Measurements from ENCODE around the gene OLFM3. TPM values are rescaled to one million over a fixed set of nuclear protein-coding genes. Genes with fewer than 3 reads are reported as not detected.

Gene OLFM3
- total RNA-seq, 1 experiment from 2014 or later: not detected

DNA sequence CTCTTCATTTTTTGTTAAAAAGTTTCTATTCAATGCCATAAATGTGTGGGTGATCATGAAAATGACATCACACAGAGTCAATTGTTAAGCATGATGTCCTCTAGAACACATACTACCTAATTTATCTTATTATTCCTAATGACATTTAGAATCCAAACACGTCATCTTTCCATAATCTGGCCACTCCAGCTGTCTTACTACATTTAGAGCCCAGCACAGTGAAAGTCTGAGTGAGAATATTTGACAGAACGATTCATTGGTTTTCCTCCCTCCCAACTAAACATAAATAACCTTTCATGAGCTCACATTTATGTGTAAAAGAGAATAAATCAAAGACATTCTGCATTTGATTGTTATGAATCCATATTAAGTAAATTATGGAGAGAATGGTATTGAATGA, 160.7 kb downstream of the OLFM3 start:
- Mint-ChIP-seq H3K27ac (ENCODE audit: unreplicated experiment) (no peak overlapping the region), H3K4me1 (ENCODE audit: low read depth, unreplicated experiment) (no peaks in the 10 kb centered on the region), H3K9me3 (ENCODE audit: low read depth, unreplicated experiment) (no peaks in the 10 kb centered on the region), H3K4me3 (ENCODE audit: low read depth, unreplicated experiment) (no peak overlapping the region), H3K36me3 (ENCODE audit: insufficient read depth, unreplicated experiment) (no peaks in the 10 kb centered on the region), H3K27me3 (ENCODE audit: unreplicated experiment) (no peaks in the 10 kb centered on the region)
- CTCF ChIA-PET: no interaction called here
- intact Hi-C loops (cut with micrococcal nuclease; ENCODE audit: unreplicated experiment): no loop called here
- TF ChIP-seq, protein P1, sequence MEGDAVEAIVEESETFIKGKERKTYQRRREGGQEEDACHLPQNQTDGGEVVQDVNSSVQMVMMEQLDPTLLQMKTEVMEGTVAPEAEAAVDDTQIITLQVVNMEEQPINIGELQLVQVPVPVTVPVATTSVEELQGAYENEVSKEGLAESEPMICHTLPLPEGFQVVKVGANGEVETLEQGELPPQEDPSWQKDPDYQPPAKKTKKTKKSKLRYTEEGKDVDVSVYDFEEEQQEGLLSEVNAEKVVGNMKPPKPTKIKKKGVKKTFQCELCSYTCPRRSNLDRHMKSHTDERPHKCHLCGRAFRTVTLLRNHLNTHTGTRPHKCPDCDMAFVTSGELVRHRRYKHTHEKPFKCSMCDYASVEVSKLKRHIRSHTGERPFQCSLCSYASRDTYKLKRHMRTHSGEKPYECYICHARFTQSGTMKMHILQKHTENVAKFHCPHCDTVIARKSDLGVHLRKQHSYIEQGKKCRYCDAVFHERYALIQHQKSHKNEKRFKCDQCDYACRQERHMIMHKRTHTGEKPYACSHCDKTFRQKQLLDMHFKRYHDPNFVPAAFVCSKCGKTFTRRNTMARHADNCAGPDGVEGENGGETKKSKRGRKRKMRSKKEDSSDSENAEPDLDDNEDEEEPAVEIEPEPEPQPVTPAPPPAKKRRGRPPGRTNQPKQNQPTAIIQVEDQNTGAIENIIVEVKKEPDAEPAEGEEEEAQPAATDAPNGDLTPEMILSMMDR (IDR thresholded peaks at IDR 0.05; ENCODE audit: unreplicated experiment): no peak
- no peak for DNase-seq
- no TSS peak for BruUV-seq (replicated peaks)

DNA sequence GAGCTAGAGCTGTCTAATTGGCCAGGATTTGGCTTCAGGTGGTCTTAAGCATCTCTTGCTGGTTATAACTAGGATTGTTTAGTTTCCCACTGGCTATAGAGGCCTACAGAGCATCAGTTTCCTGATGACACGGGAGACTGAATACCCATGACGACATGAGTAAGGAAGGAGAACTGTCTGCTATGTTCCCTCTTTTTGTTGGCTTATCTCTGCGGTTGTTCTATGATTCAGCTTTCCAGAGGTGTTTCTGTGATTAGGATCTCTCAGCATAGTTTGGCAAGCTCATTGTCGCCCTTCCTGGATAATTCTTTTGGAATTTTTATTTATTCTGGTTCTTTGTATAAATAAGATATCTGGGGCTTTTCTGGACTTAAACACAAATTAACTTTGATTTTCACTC, 163.4 kb downstream of the OLFM3 start:
- intact Hi-C loops (cut with micrococcal nuclease; ENCODE audit: unreplicated experiment): no loop called here
- CTCF ChIA-PET: no interaction called here
- BruUV-seq (replicated peaks): no TSS peak
- no peak overlapping the region for H3K27ac Mint-ChIP-seq (ENCODE audit: unreplicated experiment)
- H3K4me1 Mint-ChIP-seq (ENCODE audit: low read depth, unreplicated experiment): no peaks in the 10 kb centered on the region
- TF ChIP-seq, protein P1 (IDR thresholded peaks at IDR 0.05; ENCODE audit: unreplicated experiment): no peak
- no peak overlapping the region for H3K4me3 Mint-ChIP-seq (ENCODE audit: low read depth, unreplicated experiment)
- H3K9me3 Mint-ChIP-seq (ENCODE audit: low read depth, unreplicated experiment): peaks cover 3% of the 10 kb centered on the region
- DNase-seq: no peak
- no peaks in the 10 kb centered on the region for H3K36me3 Mint-ChIP-seq (ENCODE audit: insufficient read depth, unreplicated experiment)
- H3K27me3 Mint-ChIP-seq (ENCODE audit: unreplicated experiment): no peaks in the 10 kb centered on the region

DNA sequence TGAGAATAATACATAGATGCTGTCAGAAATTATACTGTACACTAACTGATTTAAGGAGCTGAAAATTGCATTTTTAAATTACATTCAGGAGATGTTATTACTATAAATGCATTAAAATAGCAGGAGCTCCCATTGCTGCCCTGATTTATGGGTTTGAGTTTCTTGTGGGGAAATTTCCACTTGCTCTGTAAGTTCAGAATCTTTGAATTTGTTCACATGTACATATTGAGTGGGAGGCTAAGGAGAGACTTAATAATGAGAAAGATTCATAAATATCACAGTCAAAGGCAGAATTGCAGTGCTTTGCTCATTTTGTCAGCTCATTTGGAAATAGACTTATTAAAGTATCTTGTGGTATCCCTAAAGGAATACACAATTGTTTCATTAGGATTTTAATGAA, 170.3 kb downstream of the OLFM3 start:
- no peak overlapping the region for H3K27ac Mint-ChIP-seq (ENCODE audit: unreplicated experiment)
- no peaks in the 10 kb centered on the region for H3K27me3 Mint-ChIP-seq (ENCODE audit: unreplicated experiment)
- H3K36me3 Mint-ChIP-seq (ENCODE audit: insufficient read depth, unreplicated experiment): no peaks in the 10 kb centered on the region
- CTCF ChIA-PET: no interaction called here
- intact Hi-C loops (cut with micrococcal nuclease; ENCODE audit: unreplicated experiment): loop anchor here (10.0 kb wide), 1 partner anchor 168 kb away; the partner anchor contains the start of gene OLFM3
- no peak overlapping the region for H3K4me3 Mint-ChIP-seq (ENCODE audit: low read depth, unreplicated experiment)
- DNase-seq: no peak
- no TSS peak for BruUV-seq (replicated peaks)
- TF ChIP-seq, protein P1 (IDR thresholded peaks at IDR 0.05; ENCODE audit: unreplicated experiment): no peak
- no peaks in the 10 kb centered on the region for H3K4me1 Mint-ChIP-seq (ENCODE audit: low read depth, unreplicated experiment)
- peaks cover 5% of the 10 kb centered on the region for H3K9me3 Mint-ChIP-seq (ENCODE audit: low read depth, unreplicated experiment)

DNA sequence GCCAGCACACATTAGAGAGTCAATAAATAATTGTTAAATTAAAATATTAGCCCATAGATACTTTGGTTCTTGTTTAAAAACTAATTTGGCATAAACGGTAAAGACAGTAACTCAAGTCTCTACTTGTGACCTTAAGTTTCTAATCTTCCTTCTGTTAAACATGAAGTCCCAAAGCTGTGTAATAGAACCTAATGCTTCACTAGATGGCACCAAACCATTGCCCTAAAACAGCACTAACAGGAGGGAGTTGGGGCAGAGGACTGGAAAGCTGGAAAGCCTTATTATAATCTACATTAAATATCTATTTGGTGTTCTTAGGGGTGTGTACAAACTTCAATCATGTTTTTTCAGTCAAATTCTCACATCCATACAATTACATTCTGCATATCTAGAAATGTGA, 176.7 kb downstream of the OLFM3 start:
- H3K4me3 Mint-ChIP-seq (ENCODE audit: low read depth, unreplicated experiment): no peak overlapping the region
- H3K27me3 Mint-ChIP-seq (ENCODE audit: unreplicated experiment): no peaks in the 10 kb centered on the region
- H3K36me3 Mint-ChIP-seq (ENCODE audit: insufficient read depth, unreplicated experiment): no peaks in the 10 kb centered on the region
- TF ChIP-seq, protein P1 (IDR thresholded peaks at IDR 0.05; ENCODE audit: unreplicated experiment): no peak
- no peaks in the 10 kb centered on the region for H3K4me1 Mint-ChIP-seq (ENCODE audit: low read depth, unreplicated experiment)
- no TSS peak for BruUV-seq (replicated peaks)
- DNase-seq: no peak
- no peaks in the 10 kb centered on the region for H3K9me3 Mint-ChIP-seq (ENCODE audit: low read depth, unreplicated experiment)
- intact Hi-C loops (cut with micrococcal nuclease; ENCODE audit: unreplicated experiment): loop anchor here (1.0 to 10.0 kb wide), 2 partner anchors 175 to 371 kb away; partner anchors contain the start of gene OLFM3
- no peak overlapping the region for H3K27ac Mint-ChIP-seq (ENCODE audit: unreplicated experiment)
- CTCF ChIA-PET: no interaction called here
